Stimulated activated CD4-positive, alpha-beta T cell treated with anti-CD3 and anti-CD28 coated beads, Interleukin-2, amount 100 ng/mL, for 24 hours (primary cell): Measurements from ENCODE around the gene CPED1.
"Not testable (repeated sequence)": the region's sequence is repeated elsewhere in the genome, so short reads cannot be mapped to it uniquely, and the experiment has no call there.

Source experiments
- DNase-seq, 2 donors: peaks; one replicate each; pipeline ENCODE4 v3.0.0-alpha.2; 2020

Gene CPED1

GRCh38 chr7:120997882-120998474, 9.5 kb downstream of the CPED1 start:
- DNase-seq, result no peak

GRCh38 chr7:120998520-120998919, 10.0 kb downstream of the CPED1 start:
- DNase-seq, result no peak

- no peak for DNase-seq
These were observed 10.6 kb downstream of the CPED1 start for GRCh38 chr7:120998996-120999565.

- no peak for DNase-seq
These were observed 11.8 kb downstream of the CPED1 start for GRCh38 chr7:121000081-121000983.

- DNase-seq, result no peak
These were observed 12.9 kb downstream of the CPED1 start for GRCh38 chr7:121001234-121001906.

- no peak for DNase-seq
These were observed 13.7 kb downstream of the CPED1 start for GRCh38 chr7:121002048-121002756.

- DNase-seq, result no peak
These were observed 14.3 kb downstream of the CPED1 start for GRCh38 chr7:121002757-121003200.

- no peak for DNase-seq
These were observed 15.6 kb downstream of the CPED1 start for GRCh38 chr7:121003986-121004685.

GRCh38 chr7:121005058-121005457, 16.5 kb downstream of the CPED1 start:
- DNase-seq, result not testable (repeated sequence)

GRCh38 chr7:121005996-121006584, 17.6 kb downstream of the CPED1 start:
- DNase-seq, result no peak

- DNase-seq, result no peak
These were observed 18.3 kb downstream of the CPED1 start for GRCh38 chr7:121006711-121007315.

GRCh38 chr7:121008816-121009215, 20.3 kb downstream of the CPED1 start:
- no peak for DNase-seq

- DNase-seq, result no peak
These were observed 22.9 kb downstream of the CPED1 start for GRCh38 chr7:121011401-121011800.

GRCh38 chr7:121012170-121012874, 23.8 kb downstream of the CPED1 start:
- no peak for DNase-seq

- no peak for DNase-seq
These were observed 24.4 kb downstream of the CPED1 start for GRCh38 chr7:121012919-121013318.

- no peak for DNase-seq
These were observed 27.0 kb downstream of the CPED1 start for GRCh38 chr7:121015560-121015959.

- no peak for DNase-seq
These were observed 28.5 kb downstream of the CPED1 start for GRCh38 chr7:121016966-121017365.

- no peak for DNase-seq
These were observed 29.1 kb downstream of the CPED1 start for GRCh38 chr7:121017586-121017985.

GRCh38 chr7:121019018-121019417, 30.5 kb downstream of the CPED1 start:
- no peak for DNase-seq

- DNase-seq, result no peak
These were observed 31.9 kb downstream of the CPED1 start for GRCh38 chr7:121020249-121020988.
